B cell (primary cell): Measurements from ENCODE around the gene NDUFA6.

Experiments
- EZH2 ChIP-seq: IDR thresholded peaks from 2 replicates; pipeline ENCODE4 v1.6.1; 2012; ENCODE audit warnings: borderline replicate concordance, low read depth, mild to moderate bottlenecking, moderate library complexity, low read length; ENCODE audit not compliant: insufficient read depth, poor library complexity, severe bottlenecking
- TF ChIP-seq, protein P1 (sequence below): fragments of 200-600 bp; IDR thresholded peaks from one replicate; pipeline ENCODE4 v1.8.0; 2022; ENCODE audit warnings: antibody characterized with exemption, mild to moderate bottlenecking

GRCh38 chr22:42073621-42074041, 16.9 kb downstream of the NDUFA6 start:
- TF ChIP-seq, protein P1, sequence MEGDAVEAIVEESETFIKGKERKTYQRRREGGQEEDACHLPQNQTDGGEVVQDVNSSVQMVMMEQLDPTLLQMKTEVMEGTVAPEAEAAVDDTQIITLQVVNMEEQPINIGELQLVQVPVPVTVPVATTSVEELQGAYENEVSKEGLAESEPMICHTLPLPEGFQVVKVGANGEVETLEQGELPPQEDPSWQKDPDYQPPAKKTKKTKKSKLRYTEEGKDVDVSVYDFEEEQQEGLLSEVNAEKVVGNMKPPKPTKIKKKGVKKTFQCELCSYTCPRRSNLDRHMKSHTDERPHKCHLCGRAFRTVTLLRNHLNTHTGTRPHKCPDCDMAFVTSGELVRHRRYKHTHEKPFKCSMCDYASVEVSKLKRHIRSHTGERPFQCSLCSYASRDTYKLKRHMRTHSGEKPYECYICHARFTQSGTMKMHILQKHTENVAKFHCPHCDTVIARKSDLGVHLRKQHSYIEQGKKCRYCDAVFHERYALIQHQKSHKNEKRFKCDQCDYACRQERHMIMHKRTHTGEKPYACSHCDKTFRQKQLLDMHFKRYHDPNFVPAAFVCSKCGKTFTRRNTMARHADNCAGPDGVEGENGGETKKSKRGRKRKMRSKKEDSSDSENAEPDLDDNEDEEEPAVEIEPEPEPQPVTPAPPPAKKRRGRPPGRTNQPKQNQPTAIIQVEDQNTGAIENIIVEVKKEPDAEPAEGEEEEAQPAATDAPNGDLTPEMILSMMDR, result no peak
- TF ChIP-seq EZH2, result no peak
